Epidermal melanocyte (primary cell): Measurements from ENCODE around the gene KANSL1.

ENCODE experiments used
- DNase-seq: peaks from one replicate; pipeline ENCODE4 v3.0.0; 2011; ENCODE audit warnings: low spot score; ENCODE audit not compliant: insufficient read length

Gene KANSL1

DNA sequence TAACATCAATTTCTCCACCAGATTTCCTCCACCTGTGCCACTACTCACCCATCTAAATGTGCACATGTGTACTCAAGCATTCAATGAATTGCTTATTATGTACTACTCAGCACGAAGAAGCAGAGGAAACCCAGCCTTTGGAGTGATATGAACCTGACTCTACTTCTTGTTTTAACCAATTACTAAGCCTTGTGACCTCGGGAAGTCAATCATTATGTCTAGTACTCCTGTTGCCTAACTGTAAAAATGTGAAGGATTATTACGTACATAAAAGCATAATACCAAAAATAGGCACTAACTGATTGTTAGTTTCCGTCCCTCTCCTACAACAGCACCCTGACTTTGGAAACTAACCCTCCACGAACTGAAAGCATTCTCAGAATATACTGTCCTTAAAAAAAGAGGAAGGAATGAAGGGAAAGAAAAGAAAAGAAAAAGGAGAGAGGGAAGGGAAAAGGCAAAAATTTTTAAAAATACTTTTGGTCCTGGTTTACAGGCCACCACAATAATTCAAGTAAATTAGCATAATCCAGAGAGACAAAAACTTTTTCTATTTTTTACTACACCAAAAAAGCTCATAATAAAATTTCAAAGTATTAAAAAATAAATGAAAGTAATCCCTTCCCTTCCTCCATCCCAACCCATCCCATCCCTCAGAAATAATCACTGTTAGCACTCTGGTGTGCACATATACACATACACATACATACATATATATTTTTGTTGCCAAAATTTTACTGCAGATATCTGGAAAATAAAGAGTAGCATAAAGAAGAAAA, 53.6 kb downstream of the KANSL1 start:
- DNase-seq = no peak

DNA sequence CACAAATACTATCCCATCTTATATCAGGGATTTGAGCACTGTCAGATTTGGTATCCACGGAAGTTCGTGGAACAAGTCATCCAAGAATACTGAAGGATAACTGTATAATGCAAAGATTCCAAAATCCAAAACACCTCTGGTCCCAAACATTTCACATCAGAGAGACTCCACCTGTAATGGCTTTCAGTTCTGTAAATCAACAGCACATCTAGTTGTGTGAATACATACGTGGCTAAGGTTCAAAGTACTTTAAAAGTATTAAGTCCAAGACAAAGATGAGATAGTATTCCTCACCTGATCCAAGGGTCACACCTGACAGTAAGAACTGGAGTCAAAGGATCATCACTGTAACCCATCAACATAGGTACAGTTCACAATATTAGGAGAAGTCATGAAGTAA, 54.8 kb downstream of the KANSL1 start:
- no peak for DNase-seq

DNA sequence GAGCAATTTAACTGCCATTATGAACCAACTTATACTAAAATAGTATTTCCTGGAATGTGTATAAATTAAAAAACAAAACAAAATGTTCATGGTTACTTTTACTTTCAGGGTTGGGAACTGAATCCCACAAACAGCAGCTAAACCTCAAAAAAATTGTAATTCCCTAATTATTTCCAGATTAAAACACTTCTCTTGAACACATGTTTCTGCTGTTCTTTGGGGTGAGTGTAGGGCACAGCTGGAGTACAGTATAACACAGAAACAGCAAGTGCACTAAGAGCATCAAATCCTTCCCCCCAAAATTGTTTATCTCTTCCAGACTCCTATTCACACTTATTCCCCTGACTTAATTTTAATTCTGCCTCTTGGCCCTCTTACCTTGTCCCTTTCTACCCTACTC, 56.4 kb downstream of the KANSL1 start:
- no peak for DNase-seq

DNA sequence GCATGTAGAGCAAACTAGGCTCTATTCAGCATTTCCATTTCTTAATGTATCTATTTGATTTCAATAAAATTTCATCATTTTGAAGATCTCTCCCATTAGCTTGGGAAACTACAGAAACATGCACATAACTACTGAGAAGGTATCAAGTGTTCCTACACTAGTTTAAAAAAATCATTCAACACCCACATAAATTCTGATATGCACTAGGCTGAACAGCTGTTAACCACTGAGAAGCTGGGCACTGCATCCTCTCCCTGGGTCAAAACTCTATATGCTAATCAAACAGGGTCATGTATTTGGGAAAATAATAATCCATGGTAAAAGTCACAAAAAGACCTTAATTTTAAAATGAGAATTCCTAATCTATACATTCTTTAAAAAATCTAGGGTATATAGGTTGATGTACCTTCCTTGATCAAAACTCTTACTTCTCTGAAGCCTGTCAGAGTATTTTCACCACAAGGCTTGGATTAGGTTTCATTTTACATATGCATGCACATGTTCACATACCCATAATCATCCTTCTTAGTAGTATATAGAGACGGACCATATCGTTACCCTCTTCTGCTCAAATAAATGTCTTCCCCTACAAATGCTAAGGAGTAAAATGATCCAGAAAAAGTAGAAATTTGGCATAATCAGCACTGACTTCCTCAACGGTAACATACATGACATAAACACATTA, 57.2 kb downstream of the KANSL1 start:
- no peak for DNase-seq

DNA sequence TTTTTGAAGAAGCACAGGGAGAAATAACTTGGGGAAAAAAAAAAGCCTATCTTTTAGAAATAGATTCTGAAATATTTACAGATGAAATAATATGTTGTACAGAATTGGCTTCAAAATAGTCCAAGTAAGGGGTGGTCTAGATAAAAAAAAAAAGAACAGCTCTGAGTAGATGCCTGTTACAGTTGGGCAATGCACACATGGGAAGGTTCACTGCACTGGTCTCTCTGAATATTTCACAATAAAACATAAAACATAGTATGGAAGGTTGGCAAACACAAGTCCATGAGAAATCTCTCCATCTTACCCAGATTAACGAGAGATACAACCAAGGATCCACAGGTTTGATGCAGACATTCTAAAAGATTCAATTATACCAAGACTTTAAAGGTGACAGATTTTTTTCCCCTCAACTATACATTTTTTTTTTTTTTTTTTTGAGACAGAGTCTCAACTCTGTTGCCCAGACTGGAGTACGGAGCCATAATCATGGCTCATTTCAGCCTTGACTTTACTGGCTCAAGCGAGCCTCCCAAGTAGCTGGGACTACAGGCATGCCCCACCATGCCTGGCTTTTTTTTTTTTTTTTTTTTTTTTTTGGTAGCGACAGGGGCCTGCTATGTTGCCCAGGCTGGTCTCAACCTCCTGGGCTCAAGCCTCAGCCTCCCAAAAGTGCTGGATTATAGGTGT, 58.0 kb downstream of the KANSL1 start:
- no peak for DNase-seq

DNA sequence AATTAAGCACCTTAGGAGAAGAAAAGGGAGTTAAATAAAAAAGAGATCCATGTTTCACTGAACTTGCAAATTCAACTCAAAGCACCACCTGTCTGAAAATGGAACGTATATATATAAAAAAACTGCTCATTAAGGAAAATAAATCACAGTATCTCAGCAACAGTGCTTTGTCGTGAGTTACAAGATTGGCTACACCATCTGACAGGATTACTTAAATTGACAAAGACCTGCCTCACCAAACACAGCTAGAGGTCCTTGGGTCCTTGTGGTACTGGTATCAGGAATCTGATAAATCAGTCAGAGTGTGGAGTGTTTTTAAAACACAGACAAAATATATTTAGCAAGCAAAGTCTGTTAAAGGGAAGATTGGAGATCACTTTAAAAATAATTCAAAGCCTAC, 63.9 kb downstream of the KANSL1 start:
- DNase-seq = no peak

DNA sequence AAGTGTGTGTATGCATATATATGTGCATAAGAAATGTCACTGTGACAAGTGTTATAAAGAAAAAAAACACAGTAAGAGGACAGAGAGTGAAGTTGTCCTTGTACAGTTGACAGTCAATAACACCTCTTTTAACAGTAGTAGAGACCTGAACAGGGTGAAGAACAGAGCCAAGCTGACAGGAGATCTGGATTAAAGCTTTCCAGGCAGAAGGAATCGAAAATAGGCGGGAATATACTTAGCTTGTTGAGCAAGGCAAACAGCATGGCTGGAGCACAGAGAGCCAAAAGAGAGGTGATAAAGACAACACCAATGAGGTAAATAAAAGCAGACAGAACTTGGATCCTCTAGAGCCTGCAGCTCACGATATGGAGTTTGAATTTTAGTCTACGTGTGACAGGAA, 64.8 kb downstream of the KANSL1 start:
- no peak for DNase-seq

DNA sequence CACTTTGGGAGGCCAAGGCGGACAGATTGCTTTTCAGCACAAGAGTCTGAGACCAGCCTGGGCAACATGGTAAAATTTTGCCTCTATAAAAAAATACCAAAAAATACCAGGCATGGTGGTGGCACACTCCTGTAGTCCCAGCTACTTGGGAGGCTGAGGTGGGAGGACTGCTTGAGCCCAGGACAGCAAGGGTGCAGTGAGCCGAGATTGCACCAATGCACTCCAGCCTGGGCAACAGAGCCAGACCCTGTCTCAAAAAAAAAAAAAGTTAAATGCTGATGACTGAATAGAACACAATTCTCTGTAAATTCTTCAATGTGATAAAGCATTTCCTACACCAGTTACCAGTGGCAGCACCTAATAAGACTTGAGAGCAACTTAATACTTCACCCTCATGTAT, 65.7 kb downstream of the KANSL1 start:
- no peak for DNase-seq

DNA sequence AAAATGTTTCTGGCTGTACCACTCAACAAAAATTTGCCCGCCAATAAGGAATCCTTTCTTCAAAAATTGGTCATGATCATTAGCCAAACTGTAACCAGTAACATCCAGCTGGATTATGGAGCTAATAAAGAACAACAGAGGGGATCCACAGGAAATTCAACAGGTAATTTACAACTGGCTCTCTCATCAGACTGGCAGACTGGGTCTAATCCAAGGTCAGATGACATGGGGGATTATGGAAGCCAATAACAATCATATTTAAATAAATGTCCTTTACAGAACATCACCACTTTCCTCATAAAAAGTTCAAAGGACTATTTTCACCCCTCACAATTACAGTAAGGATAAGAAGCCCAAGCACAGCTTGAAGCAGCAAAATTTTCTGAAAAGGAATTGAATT, 66.4 kb downstream of the KANSL1 start:
- no peak for DNase-seq

DNA sequence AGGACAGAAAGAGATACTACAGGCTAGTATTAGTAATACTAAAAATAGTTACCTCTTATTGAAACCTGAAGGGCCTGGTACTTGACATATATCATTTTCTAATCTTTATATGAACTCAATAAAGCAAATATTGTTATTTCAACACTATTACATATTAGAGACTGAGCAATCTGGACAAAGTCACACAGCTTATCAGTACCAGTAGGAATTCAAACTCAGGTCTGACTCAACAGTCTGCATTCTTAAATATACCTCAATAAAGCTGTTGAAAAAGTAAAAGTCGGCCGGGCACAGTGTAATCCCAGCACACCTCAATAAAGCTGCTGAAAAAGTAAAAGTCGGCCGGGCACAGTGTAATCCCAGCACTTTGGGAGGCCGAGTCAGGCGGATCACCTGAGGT, 67.4 kb downstream of the KANSL1 start:
- no peak for DNase-seq

DNA sequence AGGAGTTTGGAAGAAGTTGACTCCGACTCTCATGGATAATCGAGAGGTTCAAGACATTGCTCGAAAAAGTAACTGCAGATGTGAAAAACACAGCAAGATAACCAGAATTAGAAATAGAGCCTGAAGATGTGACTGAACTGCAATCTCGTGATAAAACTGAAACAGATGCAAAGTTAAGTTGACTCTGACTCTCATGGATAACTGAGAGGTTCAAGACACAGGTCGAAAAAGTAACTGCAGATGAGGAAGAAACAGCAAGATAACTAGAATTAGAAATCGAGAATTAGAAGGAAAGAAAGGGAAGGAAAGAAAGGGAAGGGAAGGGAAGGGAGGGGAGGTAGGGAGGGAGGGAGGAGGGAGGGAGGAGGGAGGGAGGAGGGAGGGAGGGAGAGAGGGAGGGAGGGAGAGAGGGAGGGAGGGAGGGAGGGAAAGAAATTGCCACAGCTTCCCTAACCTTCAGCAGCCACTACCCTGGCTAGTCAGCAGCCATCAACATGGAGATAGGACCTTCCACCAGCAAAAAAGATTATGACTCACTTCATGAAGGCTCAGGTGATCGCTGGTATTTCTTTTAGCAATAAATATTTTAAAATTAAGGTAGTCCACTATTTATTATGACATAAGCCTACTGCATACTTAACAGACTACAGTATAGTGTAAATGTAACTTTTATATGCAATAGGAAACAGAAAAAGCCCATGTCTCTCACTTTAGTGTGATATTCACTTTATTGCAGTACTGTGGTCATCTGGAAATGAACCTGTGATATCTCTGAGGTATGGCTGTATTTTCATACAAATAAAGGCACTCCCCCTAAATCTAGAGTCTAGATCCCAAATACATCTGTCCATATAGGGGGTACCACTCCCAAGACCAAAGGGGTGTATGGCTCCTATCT, 68.3 kb downstream of the KANSL1 start:
- no peak for DNase-seq

DNA sequence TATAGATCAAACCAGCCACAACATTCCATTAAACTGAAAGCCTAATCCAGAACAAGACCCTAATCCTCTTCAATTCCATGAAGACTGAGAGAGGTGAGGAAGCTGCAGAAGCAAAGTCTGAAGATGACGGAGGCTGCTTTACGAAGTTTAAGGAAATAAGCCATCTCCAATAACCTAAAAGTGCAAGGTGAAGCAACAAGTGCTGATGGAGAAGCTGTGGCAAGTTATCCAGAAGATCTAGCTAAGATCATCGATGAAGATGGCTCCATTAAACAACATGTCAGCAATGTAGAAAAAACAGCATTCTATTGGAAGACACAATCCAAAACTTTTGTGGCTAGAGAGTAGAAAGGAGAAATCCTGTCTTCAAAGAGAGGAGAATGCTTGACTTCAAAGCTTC, 69.6 kb downstream of the KANSL1 start:
- DNase-seq = no peak

DNA sequence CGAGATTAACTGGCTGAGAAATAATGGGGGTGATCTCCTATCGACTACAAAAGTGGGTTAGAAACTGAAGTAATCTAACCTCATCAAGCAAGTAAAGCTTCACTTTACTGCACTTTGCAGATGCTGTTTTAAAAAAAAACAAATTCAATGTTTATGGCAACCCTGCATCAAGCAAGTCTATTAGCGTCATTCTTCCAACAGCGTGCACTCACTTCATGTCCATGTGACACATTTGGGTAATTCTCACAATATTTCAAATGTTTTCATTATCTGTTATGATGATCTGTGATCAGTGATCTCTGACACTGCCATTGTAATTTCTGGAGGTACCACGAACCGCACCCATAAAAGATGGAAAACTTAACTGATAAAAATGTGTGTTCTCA, 70.8 kb downstream of the KANSL1 start:
- DNase-seq = no peak

DNA sequence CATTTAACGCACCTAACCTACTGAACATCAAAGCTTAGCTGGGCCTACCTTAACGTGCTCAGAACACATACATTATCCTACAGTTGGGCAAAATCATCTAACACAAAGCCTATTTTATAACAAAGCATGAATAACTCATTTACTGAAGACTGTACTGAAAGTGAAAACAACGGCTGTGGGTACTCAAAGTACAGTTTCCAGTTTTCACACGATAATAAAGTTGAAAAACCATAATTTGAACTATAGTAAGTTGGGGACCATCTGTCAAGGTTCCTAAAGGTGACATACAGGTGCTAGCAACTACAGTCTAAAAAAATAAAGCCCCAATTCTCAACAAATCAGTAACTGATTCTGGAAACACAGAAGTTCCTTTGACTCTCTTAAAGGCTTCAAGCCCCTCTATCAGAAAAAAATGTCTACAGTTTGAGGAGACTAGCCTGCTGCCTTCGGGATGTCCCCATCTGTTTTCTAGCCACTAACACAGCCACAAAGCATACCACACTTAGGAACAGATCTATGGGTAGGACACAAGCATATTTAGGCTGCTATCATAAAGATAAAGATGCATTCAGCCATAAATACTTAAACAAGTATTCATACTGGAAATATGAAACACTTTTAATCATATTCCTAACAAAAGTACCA, 71.3 kb downstream of the KANSL1 start:
- DNase-seq = no peak

DNA sequence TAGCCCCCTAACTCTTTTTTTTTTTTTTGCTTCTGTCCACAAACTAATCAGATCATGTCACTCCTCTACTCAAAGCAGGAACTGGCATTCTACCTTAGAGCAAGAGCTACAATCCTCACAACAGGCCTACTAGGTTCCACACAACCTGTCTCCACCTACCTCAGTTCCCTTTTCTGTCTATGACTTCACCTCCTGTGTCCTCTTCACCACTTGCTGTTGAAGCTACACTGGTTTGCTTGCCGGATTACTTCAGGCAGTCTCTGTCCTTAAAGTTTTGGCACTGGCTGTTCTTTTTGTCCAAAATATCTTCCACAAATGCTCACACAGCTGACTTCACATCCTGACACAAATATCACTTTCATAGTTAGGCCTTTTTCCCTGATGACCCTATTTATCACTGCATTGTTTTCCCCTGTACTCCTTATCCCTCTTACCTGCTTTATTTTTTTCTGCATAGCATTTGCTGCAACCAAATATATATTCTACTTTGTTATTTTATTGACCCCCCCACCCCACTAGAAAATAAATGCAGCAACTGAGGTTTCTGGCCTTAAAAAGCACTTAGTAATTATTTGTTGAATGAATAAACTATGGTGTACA, 72.0 kb downstream of the KANSL1 start:
- DNase-seq = no peak

DNA sequence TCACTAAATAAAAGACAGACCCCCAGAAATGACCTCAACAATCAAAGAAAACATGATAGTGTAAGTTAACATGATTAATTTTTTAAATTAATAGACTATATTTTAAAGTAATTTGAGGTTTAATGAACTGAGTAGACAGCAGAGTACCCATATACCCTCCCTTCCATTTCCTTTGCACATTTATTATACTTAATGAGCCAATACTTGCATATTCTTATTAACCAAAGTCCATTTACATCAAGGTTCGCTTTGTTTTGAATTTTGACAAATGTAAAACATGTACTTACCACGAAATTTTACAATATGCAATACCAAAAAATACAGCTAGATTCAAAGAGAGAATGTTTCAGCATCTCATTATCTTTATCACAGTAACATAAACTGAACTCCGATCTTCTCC, 72.7 kb downstream of the KANSL1 start:
- DNase-seq = no peak

DNA sequence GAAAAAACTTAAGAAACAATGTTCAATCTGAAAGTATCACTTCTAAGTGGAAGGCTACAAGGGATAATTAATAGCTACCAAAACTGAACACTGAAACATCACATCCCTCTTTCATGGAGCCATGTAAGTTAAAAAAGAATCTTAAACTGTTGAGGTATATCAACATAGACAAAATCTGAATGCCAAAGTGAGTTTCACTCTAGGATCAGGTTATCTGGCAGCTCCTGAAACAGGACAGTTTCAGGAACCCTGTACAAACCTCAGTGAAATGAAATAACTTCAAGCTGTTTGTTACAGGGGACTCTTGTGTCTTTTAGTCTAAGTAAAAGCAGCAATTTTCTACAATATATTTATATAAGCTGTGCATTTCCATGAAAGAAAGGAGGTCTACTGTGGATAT, 73.2 kb downstream of the KANSL1 start:
- no peak for DNase-seq

DNA sequence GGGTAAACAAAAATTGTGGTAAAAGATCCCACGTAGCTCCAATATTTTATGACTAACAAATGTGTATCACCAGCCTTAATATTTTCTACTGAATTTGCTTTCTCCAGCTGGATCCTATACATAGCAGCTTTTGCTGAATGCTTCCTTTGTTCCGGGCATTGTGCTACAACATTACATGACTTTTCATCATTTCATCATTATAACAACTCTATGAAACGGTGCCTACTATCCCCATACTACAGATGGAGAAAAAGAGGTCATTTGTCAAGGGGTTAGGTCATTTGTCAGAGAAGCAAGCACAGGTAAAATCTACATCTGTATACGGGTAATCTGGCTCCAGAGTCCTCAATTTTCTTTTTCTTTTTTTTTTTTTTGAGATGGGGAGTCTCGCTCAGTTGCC, 74.3 kb downstream of the KANSL1 start:
- peak; percentile 54 for DNase-seq

DNA sequence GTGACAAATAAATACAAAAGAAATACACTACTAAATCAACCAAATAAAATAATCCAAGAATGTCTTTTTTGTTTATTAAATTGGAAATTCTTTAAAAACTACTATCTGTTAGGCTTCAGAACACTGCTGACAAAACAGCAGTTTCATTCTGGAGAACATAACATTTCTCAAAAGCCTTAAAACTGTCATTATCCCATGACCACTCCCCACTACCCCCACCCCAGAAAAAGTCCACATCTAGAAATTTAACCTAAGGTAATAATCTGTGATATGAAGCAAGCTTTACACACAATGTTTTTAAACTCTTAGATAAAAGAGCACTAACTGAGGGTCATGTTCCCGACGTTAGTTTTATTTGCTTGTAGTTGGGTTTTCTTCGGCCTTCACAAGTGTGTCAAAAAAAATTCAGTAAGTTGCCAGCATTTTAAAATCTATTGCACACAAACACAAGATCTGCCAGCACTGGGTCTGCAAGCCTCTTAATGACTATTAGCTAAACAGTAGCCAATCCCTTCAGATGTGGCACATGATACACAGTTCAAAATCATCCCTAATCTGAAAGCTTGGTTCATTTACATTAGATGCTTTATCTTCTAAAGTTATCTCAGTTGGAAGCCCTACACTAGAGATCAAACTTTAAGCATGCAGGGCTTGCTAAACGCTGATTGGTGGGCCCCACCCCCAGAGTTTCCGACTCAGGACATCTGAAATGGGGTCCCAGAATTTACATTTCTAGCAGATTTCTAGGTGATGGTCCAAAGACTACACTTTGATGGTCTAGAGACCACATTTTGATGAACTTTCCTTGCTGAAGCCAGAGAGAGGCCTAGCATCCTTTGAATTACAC, 75.2 kb downstream of the KANSL1 start:
- DNase-seq = no peak

DNA sequence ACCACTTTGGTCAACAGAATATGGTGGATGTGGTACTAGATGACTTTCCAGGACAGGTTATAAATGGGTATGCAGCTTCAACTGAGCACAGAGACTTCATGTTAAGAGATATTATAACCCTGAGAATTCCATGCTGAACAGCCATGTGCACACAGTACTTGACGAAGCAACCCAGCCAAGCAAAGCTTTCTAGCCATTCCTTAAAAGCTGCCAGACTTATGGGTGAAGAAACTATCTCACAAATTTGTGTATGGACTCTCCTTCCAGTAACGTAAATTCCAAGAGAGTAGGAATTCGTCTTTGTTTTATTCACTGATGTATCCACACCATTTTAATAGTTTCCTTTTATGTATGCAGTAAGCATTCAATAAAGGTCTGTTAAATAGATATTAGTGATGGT, 76.1 kb downstream of the KANSL1 start:
- DNase-seq = no peak
